Measurements from ENCODE around the gene PLXNB2.
"Not testable (repeated sequence)": the region's sequence is repeated elsewhere in the genome, so short reads cannot be mapped to it uniquely, and the experiment has no call there.

The PLXNB2 gene

DNA sequence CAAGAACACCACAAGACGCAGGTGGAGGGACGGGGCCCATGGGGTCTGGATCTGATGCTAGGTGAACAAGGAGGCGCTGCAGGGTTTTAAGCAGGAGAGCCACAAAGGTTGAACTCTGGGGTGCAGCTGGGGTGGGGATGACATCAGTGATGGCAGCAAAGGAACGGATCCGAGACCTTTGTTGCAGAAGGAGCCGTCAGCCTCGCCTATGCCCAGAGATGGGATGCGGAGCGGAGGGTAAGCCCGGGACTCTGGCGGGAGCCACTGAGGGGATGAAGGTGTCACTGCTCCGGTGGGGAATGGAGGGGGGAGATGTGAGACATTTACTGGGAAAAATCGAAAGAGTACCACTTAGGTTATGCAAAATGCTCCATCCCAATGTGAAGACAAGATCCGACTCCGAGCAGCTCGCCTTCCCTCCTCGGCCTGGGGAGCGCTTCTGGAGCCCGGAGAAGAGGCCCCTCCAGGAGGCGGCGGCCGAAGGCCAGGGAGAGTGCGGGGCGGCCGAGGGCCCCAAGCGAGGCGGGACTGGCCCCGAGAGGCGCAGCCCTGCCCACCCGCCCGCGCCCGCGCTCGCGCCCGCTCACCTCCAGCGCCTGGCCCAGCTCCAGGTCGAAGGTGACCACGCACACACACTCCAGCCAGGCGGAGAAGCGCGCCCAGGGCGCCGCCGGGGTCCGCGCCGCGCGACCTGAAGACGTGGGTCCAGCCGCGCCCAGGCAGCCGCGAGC is 18.9 kb upstream of the PLXNB2 start:
- no peak for DNase-seq (ENCODE audit: low read depth in 3 of 3)

DNA sequence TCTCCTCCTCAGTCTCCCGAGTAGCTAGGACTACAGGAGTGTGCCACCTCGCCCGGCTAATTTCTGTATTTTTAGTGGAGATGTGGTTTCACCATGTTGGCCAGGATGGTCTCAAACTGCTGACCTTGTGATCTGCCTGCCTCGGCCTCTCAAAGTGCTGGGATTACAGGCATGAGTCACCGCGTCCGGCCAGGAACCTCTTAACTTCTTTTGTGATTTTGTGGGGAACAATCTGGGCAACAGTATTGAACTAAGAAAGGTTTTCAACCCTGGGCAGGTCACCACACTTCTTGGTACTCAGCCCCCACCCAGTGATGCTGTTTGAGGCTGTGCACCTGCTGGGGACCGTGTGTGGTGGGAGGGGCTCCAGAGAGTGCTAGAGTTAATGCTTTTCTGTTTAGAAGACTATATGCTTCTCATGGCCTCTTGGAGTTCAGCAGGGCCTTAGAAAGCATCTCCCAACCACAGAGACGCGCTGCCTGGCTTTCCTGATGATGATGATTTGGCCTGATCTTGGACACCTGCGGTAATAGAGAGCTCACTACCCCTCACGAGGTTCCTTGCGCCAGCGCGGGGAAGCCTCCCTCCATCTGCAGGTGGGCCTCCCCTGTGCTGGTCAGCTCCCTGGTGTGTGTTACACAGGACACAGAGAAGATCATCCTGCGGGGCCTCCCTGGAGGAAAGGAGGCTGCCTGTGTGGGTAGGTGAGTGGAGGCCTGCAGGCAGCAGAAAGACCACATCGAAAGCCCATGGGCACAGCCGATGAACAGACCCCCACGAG is 18.2 kb upstream of the PLXNB2 start:
- no peak for DNase-seq (ENCODE audit: low read depth in 3 of 3)

DNA sequence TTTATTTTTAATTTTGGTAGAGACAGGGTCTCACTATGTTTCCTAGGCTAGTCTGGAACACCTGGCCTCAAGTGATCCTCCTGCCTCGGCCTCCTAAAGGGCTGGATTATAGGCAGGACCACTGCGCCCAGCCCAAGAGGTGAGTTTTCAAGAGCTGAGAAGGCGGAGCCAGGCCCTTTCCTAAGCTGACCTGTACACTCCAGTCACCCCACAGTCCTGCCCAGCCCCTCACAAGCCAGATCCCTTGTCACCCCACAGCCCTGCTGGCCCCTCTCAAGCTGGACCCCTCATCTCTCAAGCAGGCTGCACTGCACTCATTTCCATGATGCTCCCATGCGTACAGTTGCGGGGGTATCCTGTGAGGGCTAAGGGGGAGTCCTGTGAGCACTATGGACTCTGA is 16.5 kb upstream of the PLXNB2 start:
- DNase-seq (ENCODE audit: low read depth in 3 of 3): no peak

DNA sequence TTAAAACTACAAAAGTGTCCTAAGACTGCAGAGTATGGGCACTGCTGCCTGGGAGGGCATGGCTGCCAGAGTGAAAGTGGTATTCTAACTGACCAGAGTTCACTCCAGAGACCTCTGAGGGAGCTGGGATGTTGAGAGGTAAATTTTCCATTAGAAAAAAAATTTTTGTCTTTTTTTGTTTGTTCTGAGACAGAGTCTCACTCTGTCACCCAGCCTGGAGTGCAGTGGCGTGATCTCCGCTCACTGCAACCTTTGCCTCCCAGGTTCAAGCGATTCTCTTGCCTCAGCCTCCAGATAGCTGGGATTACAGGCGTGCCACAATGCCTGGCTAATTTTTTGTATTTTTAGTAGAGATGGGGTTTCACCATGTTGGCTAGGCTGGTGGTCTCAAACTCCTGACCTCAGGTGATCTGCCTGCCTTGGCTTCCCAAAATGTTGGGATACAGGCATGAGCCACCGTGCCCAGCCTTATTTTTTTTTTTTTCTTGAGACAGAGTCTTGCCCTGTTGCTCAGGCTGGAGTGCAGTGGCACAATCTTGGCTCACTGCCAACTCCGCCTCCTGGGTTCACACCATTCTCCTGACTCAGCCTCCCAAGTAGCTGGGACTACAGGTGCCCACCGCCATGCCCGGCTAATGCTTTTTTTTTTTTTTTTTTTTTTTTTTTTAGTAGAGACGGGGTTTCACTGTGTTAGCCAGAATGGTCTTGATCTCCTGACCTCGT is 15.1 kb upstream of the PLXNB2 start:
- DNase-seq (ENCODE audit: low read depth in 3 of 3): not testable (repeated sequence)

DNA sequence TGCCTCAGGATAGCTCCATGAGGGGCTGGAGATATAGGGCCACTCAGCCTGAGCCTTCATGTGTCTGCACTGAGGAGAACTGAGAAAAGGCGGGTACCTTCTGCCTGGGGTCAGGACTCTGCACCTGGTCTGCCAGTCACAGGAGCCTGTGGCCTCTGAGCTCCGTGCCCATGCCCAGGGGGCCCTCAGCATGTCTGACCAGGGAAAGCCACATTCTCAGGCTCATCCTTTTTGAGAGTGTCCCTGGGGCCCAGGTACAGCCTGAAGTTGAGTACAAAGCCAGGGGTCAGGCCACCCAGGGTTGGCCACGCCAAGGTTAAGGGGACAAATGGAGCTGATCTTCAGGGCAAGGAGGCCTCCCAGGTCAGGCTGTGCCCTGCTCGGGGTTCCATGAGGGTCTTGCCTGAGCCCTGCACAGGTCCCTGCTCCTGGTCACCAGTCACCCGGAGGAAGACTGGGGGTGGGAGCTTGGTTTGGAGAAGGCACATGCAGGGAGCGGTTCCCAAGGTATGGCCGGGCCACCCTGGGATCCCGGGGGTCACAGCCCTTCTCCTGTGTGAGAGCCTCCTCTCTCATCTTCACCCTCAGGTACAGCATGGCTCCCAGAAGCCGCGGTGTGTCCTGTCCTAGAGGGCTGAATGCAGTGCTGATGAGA is 13.4 kb upstream of the PLXNB2 start:
- DNase-seq (ENCODE audit: low read depth in 3 of 3): no peak

DNA sequence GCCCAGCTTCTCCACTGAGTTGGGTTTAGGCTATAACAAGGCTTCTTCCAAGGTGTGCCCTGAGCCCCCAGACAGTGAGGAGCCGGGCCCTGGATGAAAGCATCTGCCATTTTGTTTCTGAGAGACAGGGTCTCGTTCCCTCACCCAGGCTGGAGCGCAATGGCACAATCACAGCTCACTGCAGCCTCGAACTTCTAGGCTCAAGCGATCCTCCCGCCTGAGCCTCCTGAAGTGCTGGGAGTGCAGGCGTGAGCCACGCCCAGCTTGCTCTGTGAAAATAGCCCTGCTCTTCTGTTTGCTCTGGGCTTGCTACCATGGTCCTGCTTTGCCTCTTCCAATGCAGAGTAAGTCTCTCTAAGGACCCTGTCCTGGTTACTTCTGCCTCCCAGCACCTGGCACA is 12.7 kb upstream of the PLXNB2 start:
- no peak for DNase-seq (ENCODE audit: low read depth in 3 of 3)

DNA sequence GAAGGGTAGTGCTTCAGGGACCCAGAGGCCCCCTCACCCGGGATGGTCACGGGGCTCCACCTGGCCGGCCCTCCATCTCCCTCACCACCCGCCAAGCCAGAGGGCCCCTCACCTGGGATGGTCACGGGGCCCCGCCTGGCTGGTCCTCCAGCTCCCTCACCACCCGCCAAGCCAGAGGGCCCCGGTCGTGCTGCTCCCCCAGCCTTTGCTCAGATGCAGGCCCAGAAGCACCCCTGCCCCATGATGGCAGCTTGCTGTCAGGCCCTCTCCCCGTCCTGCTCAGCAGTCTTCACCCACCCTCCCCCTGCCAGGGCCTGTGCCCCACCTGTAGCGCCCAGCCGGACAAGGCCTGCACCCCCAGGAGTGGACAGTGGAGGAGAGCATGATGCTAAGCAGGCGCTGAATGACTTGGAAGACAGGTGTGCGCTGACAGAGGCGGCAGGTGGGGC is 12.1 kb upstream of the PLXNB2 start:
- no peak for DNase-seq (ENCODE audit: low read depth in 3 of 3)

DNA sequence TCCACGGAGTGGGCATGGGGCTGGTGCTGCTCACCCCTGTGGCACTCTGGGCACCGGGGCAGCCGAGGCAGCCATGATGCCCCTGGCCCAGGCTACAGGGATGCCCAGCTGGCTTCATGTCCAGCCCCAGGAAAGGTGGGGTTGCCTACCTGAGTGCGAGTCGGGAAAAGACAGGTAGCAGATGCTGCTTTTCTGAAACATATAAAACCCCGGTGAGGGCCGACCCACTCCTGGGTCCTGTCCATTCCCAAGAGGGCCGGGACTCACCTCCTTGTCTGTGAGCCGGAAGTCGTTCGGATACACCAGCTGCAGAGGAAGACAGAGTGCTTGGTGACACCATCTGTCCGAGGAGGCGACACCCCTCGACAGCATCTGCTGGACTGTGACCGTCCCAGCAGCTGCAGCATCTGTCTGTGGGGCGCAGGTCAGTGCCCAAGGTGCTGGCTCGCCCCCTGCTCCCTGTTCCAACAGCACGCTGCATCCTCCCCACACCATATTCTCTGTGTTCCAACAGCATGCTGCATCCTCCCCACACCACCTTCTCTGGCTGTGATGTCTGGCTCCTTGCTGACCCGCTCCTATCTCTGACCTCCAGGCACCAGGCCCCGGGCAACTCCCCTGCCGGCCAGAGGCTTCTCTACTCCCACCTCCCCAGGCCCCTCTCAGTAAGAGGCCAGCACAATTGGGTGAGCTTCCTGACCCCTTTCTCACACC is 11.4 kb upstream of the PLXNB2 start:
- no peak for DNase-seq (ENCODE audit: low read depth in 3 of 3)

DNA sequence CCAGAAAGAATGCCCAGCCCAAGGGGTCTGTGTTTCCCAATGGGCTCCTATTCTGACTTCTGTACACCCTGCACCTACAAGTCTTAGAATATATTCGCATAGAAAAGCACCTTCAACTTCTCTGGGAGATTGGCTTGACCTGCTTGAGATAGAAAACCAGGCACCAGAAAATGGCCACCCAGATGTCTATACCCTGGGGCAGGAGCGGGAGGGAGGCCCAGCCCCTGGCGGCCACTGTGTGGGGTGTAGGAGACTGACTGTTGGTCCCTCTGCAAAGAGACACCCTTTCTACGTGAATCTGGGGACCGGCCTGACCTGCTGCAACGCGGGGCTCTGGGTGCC is 10.9 kb upstream of the PLXNB2 start:
- DNase-seq (ENCODE audit: low read depth in 3 of 3): no peak

DNA sequence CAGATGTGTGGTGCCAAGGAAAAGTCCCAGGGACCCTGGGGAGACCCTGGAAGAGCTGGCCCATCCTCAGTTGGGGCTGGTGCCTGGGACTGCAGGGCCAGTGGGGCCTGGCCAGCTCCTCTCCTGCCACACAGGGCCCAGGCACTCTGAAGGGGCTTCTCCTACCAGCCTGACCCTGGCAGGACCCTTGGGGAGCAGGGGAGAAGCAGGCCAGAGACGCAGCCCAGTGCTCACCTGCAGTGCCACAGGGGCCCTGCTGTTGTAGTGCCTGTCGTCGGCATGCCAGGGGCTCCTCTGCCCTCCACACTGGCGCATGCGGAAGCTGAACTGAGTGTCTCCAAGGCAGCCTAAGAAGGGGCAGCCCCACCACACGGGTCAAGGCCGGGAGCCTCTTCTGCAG is 10.2 kb upstream of the PLXNB2 start:
- DNase-seq (ENCODE audit: low read depth in 3 of 3): no peak

DNA sequence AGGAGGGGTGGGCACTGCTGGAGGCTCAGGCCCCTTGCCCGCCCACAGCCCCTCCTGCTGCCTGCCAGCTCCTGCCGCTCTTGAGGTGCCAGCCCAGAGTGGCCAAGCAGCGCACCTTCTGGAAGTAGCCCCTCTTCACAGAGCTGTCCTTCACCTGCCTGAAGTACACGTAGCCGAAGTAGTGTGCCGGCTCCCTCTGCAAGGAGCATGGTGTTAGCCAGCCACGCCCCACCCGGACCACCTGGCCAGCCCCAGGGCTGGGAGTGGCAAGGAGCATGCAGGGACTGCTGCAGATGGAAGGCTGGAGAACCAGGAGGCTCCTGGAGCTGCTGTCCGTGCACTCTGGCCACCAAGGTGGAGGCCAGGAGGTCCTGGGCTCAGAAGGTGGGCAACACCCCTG is 9.7 kb upstream of the PLXNB2 start:
- DNase-seq (ENCODE audit: low read depth in 3 of 3): no peak

DNA sequence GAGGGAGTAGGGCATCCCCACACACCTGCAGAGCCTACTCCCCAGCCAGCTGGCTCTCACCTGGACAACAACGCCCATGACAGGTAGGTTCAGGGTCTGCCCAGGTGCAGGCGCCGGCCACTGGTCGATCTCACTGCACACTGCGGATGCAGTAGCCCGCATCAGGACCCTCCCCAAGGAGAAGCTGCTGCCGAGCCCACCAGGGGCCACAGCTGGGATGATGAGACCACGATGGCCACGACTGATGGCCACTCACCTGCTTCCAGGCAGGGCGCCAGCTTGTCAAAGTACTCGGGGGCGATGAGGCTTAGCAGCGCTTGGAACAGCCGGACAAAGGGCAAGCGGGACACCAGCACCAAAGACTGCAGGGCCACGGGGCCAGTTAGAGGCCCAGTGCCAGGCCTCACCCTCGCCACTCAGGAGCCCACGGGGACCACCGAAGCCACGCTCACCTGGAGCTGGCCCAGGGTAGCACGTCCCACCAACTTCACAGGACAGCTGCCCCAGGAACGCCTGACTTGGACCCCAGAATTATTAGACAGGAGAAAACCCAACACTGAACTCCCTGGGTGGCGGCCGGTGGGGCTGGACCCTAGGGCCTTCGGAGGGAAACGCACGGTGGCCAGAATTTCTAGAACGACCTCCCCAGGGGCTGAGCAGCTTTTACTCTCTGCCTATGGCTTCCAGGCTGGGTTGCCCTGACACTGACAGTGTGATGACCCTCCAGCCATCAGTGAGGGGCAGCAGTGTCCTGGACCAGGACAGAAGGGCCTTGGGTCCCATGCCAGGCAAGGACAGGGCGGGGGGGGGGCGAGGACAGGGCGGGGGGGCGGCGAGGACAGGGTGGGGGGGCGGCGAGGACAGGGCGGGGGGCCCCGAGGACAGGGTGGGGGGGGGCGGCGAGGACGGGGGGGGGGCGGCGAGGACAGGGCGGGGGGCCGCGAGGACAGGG is 8.9 kb upstream of the PLXNB2 start:
- no peak for DNase-seq (ENCODE audit: low read depth in 3 of 3)

DNA sequence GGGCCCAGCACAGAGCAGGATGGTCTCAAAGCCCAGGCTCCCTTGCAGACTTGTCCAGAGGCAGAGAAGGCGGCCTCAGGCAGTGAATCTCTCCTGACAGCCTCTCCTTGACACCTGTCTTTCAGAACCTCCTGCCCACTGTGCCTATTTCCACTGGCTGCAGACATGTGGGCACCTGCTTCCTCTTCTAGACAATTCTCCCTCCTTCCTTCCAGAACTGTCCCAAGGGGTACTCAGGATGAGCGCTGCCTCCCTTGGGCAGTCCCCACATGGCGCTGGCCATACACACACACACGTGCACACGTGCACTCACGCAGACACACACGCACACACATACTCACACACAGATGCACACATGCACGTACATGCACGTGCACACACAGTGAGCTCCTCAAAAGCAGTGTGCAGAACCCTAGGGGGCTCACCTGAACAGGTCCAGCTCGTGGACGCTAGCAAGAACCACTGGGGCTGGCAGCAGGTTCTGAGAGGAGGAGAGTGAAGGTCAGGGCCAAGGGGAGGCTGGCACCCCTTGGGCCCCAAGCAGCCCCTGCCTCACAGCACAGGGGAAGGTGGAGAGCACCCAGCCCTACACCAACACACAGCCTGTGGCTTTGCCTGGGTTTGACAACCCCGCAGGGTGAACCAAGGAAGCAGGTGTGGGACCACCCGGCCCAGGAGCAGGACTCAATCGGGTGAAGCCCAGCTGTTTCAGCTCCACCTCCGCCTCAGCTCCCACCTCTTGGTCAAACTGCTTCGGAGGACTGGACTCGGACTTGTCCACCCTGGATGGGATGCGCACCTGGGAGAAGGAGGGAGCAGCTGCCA is 8.1 kb upstream of the PLXNB2 start:
- no peak for DNase-seq (ENCODE audit: low read depth in 3 of 3)

DNA sequence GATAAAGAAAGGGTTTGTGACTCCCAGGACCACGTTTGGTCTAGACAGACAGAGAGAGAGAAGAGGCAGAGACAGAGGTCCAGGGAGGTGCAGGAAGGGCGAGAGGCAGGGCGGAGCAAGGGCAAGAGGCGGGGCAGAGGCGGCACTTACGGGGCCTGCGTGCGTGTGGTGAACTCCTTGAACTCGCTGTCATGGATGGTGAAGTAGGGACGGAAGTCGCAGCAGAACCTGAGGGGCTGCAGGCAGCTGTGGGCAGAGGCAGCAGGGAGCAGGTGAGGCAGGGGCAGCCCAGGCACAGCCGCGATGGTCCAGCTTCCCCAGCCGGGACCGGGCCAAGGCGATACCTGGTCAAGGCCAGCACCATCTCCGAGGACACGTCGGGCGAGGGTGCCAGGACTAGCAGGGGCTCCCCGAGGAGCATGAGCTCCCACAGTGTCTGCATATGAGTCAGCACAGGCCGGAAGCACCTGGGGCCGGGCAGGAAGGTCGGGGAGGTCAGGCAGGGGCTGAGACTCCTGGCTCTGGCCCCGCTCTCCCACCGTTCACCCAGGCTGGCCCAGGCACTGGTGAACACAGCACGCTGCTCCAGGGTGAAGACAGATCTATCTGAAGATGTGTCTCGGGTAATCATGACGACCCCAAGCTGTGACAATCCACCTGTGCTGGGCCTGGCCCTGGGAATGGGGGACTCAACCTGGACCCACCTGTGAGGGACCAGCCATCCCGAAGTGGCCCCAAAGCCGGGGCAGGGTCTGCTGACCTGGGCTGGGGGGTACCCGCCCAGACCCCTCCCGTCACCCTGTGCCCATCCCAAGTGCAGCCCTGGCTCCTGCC is 7.2 kb upstream of the PLXNB2 start:
- DNase-seq (ENCODE audit: low read depth in 3 of 3): peak; percentile 38 to 81 (median 41)

DNA sequence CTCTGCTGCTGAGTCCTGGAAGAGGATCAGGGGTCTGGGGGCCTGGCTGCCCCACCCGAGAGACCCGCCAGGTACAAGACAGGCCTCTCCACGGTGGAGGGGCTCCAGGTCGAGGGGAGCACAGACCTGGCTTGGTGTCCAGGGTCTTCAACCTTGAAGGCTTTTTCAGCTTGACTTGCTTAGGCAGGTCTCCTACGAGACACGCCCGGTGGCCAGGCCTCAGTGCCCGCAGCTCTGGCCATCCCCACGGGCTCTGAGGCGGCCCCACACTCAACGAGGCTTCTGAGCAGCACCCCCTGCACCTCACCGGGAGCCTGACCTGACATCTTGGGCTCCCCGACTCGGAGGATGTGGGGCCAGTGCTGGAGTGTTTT is 6.6 kb upstream of the PLXNB2 start:
- no peak for DNase-seq (ENCODE audit: low read depth in 3 of 3)

DNA sequence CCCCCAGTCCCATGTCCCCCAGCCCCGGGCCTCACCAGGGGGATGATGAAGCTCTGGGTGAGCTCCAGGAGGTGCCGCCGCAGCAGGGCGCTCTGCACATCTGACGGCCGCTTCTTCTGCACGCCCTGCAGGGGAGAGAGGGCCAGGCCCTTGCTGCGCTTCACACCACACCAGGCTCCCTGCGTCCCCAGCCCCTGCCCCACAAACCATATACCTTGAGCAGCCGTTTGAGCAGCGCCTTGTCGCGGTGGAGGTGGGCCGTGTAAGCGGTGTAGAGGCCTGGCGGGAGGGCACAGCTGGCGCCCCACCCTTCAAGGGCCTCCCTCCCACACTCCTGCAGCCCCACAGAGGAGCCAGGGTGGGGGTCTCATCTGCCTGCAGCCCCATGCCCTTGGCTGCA is 6.2 kb upstream of the PLXNB2 start:
- DNase-seq (ENCODE audit: low read depth in 3 of 3): no peak

DNA sequence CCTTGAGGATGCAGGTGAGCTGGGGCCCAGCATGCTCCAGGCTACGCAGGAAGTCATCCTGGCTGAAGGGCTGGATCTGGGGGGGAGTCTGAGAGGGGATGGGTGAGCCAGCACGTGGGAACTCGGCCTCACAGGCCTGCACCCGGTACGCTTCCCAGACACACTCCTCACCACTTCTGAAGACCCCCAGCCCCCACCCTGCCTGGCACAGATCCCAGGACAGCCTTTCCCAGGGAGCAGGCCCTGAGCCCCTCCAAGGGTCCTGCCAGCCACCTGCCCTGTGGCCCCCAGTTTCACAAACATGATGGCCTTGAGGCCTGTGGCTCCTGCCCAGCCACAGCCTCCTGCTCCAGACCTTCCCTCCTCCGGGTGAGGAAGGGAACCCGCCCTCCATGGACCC is 5.6 kb upstream of the PLXNB2 start:
- DNase-seq (ENCODE audit: low read depth in 3 of 3): no peak

DNA sequence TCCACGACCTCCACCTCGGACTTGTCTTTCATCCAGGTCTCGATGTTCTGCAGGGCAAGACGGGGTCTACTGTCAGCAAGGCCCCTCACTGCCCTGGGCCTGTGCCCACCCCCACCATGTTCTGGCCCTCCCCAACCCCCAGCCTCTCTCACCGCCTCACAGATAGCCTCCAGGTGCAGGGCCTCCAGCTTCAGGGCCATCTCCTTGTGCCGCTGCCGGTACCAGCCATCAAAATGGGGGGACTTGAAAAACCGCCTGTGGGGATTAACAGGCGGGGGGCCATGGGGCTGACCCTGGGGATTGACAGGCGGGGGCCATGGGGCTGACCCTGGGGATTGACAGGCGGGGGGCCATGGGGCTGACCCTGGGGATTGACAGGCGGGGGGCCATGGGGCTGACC is 4.9 kb upstream of the PLXNB2 start:
- DNase-seq (ENCODE audit: low read depth in 3 of 3): no peak

Measured in stimulated activated CD4-positive, alpha-beta T cell treated with anti-CD3 and anti-CD28 coated beads, TNF-alpha, amount 100 ng/mL, for 24 hours (primary cell).